Fibroblast of skin of left quadriceps (primary cell): ENCODE data around the gene MTO1.
"Not testable (repeated sequence)": the region's sequence is repeated elsewhere in the genome, so short reads cannot be mapped to it uniquely, and the experiment has no call there.

Experiments used
- DNase-seq, 2 experiments: peaks; one replicate each; pipeline ENCODE4 v3.0.0-alpha.2; 2013; ENCODE audit warnings: low read depth in 2 of 2

MTO1 gene

GRCh38 chr6:73461537-73462350, at the start of gene MTO1:
MTO1 (plus strand) TSS chr6:73461737; CDS start chr6:73461855, 118 bp downstream.
- DNase-seq: peak; percentile 76 to 79

DNA sequence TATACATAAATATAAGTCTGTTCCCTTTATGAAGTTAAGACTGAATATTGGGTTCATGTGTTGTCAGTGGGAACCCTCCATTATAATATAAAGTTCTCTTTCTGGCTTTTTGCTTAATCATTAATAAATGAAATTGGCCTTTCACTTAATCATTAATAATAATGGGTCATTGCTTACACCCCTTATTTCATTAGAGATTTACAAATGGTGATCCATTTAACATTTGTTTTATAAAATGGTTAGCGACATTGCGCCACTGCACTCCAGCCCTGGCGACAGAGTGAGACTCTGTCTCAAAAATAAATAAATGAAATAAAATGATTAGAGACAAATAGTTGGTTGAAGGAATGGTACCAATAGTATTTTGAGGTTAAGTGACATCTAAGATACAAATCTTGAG, 48.4 kb upstream of the MTO1 start:
- no peak for DNase-seq

DNA sequence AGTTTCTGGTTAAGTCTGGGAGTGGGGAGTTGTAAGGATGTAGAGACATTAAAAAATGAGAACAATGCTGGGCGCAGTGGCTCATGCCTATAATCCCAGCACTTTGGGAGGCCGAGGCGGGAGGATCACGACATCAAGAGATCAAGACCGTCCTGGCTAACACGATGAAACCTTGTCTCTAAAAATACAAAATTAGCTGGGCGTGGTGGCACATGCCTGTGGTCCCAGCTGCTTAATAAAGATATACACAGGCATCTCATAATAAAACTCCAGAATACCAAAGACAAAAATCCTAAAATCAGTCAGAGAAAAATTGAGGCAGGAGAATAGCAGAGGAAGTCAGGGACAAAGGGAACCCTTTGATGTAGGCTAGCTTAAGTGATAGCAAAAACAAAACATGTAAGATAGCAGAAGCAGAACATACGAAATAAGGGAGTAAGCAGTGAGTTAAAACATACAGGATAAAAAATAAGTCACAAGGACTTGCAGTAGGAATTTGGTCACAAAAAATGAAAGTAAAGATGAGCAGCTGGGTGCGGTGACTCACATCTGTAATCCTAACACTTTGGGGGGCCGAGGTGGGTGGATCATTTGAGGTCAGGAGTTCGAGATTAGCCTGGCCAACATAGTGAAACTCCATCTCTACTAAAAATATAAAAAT, 43.3 kb upstream of the MTO1 start:
- DNase-seq: no peak

- DNase-seq: no peak
Observed at GRCh38 chr6:73421534-73421933, 40.0 kb upstream of the MTO1 start.

GRCh38 chr6:73435236-73435635, 26.3 kb upstream of the MTO1 start:
- no peak for DNase-seq

- DNase-seq: no peak
Observed at GRCh38 chr6:73443555-73443954, 18.0 kb upstream of the MTO1 start.

- DNase-seq: peak in 1 of 2 experiments; percentile 18
Observed at GRCh38 chr6:73451223-73452106, 10.1 kb upstream of the MTO1 start.

GRCh38 chr6:73452107-73452461, 9.5 kb upstream of the MTO1 start, which contains the start of gene CGAS:
CGAS (minus strand) TSS chr6:73452297; CDS start chr6:73452181, 116 bp downstream.
- DNase-seq: peak in 1 of 2 experiments; percentile 25

DNA sequence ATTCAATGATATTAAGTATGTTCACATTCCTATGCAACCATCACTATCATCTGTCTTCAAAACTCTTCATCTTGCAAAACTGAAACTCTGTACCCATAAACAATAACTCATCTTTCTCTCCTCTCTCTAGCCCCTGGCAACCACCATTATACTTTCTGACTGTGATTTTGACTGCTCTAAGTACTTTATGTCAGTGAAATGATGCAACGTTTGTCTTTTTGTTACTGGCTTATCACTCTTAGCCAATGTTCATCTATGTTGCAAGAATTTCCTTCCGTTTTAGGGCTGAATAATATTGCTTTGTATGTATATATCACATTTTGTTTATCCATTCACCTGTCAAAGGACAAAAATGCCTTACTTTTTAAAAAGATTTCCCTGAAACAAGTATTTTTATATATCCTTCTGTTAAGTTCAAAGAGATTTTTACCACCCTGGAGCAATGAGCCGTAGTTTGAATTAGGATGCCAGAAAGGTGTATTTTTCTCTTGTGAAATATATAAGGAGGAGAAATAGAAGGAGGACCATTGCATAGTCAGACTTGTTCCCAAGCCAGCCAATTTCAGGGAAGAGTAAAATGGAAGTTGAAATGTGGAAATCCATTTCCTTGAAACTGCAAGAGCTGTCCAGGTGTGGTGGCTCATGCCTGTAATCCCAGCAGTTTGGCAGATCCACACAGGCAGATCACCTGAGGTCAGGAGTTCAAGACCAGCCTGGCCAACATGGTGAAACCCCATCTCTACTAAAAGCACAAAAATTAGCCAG, 5.5 kb upstream of the MTO1 start:
- DNase-seq: no peak

GRCh38 chr6:73459474-73459873, 2.1 kb upstream of the MTO1 start:
- not testable (repeated sequence) for DNase-seq

- no peak for DNase-seq
Observed at GRCh38 chr6:73460056-73460455, 1.5 kb upstream of the MTO1 start.

DNA sequence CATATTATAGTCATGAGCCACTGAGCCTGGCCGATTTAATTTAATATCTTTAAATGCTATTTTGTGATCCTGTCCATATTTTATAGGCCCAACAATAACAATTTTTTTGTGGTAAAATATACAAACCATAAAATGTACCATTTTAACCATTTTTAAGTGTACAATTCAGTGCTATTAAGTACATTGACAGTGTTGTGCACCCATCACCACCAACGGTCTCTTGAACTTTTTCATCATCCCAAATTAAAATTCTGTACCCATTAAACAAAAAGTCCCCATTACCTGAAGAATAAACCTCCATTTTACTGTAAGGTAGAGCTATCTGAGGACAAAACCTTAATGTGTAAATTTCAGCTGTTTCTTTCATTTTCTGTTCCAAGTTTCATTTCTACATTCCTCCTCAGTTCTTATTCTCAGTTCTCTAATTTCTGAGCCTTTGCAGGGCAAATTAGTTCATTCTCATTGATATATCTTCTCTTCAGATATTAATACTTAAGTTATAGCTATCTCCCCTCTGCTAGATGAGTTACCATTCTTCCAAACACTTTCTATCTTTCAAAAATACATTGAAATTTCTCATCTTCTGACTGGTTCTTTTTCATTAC, 10.3 kb downstream of the MTO1 start:
- DNase-seq: no peak

DNA sequence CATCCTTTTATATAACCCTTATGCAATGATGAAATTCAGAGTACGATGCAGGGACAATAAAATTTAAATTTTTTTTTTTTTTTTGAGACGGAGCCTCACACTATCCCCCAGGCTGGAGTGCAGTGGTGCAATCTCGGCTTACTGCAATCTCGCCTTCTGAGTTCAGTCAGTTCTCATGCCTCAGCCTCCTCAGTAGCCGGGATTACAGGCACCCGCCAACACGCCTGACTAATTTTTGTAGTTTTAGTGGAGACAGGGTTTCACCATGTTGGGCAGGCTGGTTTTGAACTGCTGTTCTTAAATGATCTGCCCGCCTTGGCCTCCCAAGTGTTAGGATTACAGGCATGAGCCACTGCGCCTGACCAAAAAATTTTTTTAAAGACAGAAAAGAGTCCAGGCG, 15.2 kb downstream of the MTO1 start:
- no peak for DNase-seq

DNA sequence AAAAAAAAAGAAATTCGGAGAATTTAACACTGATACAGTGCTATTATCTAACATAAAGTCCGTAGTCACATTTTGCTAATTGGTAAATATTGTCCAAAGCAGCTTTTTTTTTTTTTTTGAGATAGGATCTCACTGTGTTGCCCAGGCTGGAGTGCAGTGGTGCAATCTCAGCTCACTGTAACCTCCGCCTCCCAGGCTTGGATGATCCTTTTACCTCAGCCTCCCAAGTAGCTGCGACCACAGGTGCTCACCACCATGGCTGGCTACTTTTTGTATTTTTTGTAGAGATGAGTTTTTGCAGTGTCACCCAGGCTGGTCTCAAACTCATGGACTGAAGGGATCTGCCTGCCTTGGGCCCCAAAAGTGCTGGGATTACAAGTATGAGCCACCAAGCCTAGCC, 15.9 kb downstream of the MTO1 start:
- no peak for DNase-seq

DNA sequence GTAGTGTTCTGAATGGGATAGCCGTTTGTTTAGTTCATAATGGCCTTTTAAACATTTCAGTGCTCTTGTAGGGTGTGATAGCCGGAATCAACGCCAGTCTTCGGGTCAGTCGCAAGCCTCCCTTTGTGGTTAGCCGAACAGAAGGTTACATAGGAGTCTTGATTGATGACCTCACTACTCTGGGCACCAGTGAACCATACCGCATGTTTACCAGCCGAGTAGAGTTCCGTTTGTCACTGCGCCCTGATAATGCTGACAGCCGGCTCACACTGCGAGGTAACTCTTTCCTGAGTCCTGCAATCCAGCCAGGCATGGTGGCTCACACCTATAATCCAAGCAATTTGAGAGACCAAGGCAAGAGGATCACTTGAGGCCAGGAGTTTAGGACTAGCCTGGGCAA, 20.4 kb downstream of the MTO1 start:
- no peak for DNase-seq

GRCh38 chr6:73484438-73484837, 22.9 kb downstream of the MTO1 start:
- no peak for DNase-seq

DNA sequence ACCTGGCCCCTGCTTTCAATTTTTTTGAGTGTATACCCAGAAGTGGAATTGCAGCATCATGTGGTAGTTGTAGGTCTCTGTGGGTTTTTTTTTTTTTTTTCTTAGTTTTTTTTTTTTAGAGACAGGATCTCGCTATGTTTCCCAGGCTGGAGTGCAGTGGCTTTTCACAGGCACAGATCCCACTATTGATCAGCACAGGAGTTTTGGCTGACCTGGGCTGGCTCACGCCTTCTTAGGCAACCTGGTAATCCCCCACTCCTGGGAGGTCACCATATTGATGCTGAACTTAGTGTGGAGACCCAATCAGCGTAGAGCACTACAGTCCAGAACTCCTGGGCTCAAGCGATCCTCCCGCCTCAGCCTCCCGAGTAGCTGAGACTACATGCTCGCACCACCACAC, 25.9 kb downstream of the MTO1 start:
- DNase-seq: no peak

DNA sequence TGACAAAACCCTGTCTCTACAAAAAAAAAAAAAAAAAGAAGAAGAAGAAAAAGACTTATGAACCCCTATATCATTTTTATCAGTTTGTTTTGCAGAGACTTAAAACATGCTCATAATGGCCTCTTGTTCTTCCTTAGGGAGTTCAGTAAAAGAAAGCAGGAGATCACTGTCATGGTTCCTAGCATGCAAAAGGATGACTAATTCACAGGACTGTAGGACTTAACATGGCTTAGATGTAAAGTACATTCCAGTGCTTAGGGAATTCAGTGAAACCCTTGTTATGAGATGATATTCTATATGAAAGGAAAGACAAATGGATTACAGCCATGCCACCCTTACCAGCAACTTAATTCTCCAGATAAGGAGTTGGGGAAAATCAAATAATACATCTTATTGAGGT, 29.8 kb downstream of the MTO1 start:
- no peak for DNase-seq

DNA sequence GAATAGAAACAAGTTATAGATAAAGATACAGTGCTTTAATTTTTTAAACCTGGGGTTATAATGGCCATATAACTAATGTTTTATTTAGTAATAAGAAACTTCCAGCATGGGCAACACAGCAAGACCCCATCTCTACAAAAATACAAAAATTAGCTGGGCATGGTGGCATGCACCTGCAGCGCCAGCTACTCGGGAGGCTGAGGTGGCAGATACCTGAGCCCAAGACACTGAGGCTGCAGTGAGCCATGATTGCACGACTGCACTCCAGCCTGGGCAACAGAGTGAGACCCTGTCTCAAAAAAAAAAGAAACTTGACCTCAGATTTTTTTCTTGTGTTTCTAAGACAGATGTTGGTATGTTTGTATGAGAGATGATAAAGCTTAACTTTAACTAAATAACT, 36.4 kb downstream of the MTO1 start:
- DNase-seq: no peak

DNA sequence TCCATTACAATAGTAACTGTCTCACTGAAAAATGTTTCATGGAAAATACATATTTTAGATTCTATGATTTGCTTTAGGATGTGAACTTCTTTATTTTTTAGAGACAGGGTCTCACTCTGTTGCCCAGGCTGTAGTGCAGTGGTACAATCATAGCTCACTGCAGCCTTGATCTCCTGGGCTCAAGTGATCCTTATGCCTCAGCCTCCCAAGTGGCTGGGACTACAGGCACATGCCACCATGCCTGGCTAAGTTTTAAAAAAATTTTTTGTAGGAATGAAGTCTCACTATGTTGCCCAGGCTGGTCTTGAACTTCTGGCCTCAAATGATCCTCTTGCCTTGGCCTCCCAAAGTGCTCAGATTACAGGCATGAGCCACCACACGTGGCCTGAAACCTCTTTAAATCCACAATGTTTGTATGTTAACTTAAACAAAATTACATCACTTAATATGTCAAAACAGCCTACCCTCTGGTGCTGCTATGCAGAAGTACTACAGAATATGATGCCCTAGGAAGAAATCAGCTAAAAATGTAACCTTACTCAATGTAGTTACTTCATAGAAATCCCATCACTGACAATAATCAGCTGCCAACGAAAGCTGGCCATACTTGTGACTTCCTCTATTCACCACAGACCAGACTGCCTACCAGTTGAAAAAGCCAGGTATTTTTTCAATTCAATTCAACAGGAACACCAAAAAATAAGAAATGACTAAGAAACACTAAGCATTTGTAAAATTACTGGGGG, 41.7 kb downstream of the MTO1 start:
- no peak for DNase-seq
